ENCODE measurements around the gene RABL6. TPM values are rescaled to one million over a fixed set of nuclear protein-coding genes. Genes with fewer than 3 reads are reported as not detected.

The RABL6 gene
- total RNA-seq, 2 donors from 2014 or later, result 159 to 206 TPM

GRCh38 chr9:136885950-136886578, 78.3 kb downstream of the RABL6 start, which contains the start of gene TRAF2:
Gene TRAF2 (plus strand): TSS chr9:136886516. CDS start chr9:136898741, 12,225 bp downstream.
- H3K9me3 Mint-ChIP-seq, result no peaks in the 10 kb centered on the region
- H3K4me1 Mint-ChIP-seq, result peaks cover 15% of the 10 kb centered on the region
- peak; percentile 99 for DNase-seq
- peak within 1 kb of the TSS; percentile 72 for H3K27ac Mint-ChIP-seq
- H3K4me3 Mint-ChIP-seq, result peak within 1 kb of the TSS; percentile 71
- H3K9ac ChIP-seq (ENCODE audit: extremely low read depth, low read length, poor library complexity, severe bottlenecking), result peak within 1 kb of the TSS; percentile 51
- whole genome bisulfite sequencing, 2 experiments (ENCODE audit: insufficient coverage in 1 of 2, insufficient read length in 1 of 2), result 0 to 1% methylated on average over 44 to 88 of the region's 88 CpGs
- H3K4me1 ChIP-seq (ENCODE audit: control insufficient read depth, insufficient read depth, low read length), result peaks cover 6% of the 10 kb centered on the region
- H3K9me3 ChIP-seq (ENCODE audit: control insufficient read depth, low read length), result no peaks in the 10 kb centered on the region
- TF ChIP-seq, protein P1, sequence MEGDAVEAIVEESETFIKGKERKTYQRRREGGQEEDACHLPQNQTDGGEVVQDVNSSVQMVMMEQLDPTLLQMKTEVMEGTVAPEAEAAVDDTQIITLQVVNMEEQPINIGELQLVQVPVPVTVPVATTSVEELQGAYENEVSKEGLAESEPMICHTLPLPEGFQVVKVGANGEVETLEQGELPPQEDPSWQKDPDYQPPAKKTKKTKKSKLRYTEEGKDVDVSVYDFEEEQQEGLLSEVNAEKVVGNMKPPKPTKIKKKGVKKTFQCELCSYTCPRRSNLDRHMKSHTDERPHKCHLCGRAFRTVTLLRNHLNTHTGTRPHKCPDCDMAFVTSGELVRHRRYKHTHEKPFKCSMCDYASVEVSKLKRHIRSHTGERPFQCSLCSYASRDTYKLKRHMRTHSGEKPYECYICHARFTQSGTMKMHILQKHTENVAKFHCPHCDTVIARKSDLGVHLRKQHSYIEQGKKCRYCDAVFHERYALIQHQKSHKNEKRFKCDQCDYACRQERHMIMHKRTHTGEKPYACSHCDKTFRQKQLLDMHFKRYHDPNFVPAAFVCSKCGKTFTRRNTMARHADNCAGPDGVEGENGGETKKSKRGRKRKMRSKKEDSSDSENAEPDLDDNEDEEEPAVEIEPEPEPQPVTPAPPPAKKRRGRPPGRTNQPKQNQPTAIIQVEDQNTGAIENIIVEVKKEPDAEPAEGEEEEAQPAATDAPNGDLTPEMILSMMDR (conservative IDR thresholded peaks at IDR 0.05), result no peak
- no peaks in the 10 kb centered on the region for H3K27me3 Mint-ChIP-seq (ENCODE audit: insufficient read depth)
- H3K36me3 ChIP-seq (ENCODE audit: control insufficient read depth, insufficient read depth, low read length), result peaks cover 9% of the 10 kb centered on the region
- no peak within 1 kb of the TSS for H3K27ac ChIP-seq (ENCODE audit: low read depth, low read length)
- no peaks in the 10 kb centered on the region for H3K27me3 ChIP-seq (ENCODE audit: control insufficient read depth, insufficient read depth, low read length, poor library complexity, severe bottlenecking)
- H3K36me3 Mint-ChIP-seq (ENCODE audit: low read depth), result peaks cover 14% of the 10 kb centered on the region
- peak within 1 kb of the TSS; percentile 89 for H3K4me3 ChIP-seq (ENCODE audit: low read length)

GRCh38 chr9:136886610-136887597, 79.2 kb downstream of the RABL6 start:
- Mint-ChIP-seq H3K4me3 (peak overlapping the region; percentile 71), H3K9me3 (no peaks in the 10 kb centered on the region), H3K27me3 (ENCODE audit: insufficient read depth) (no peaks in the 10 kb centered on the region), H3K27ac (peak overlapping the region; percentile 72), H3K36me3 (ENCODE audit: low read depth) (peaks cover 14% of the 10 kb centered on the region), H3K4me1 (peaks cover 8% of the 10 kb centered on the region)
- H3K4me3 ChIP-seq (ENCODE audit: low read length), result peak overlapping the region; percentile 89
- H3K9me3 ChIP-seq (ENCODE audit: control insufficient read depth, low read length), result no peaks in the 10 kb centered on the region
- peaks cover under 1% of the 10 kb centered on the region for H3K4me1 ChIP-seq (ENCODE audit: control insufficient read depth, insufficient read depth, low read length)
- peak; percentile 84 for DNase-seq
- H3K27ac ChIP-seq (ENCODE audit: low read depth, low read length), result no peak overlapping the region
- TF ChIP-seq, protein P1 (conservative IDR thresholded peaks at IDR 0.05), result no peak
- no peaks in the 10 kb centered on the region for H3K27me3 ChIP-seq (ENCODE audit: control insufficient read depth, insufficient read depth, low read length, poor library complexity, severe bottlenecking)
- 5 to 10% methylated on average over 26 to 76 of the region's 76 CpGs for WGBS, 2 experiments (ENCODE audit: insufficient coverage in 1 of 2, insufficient read length in 1 of 2)
- H3K36me3 ChIP-seq (ENCODE audit: control insufficient read depth, insufficient read depth, low read length), result peaks cover 9% of the 10 kb centered on the region
- peak overlapping the region; percentile 47 for H3K9ac ChIP-seq (ENCODE audit: extremely low read depth, low read length, poor library complexity, severe bottlenecking)

GRCh38 chr9:136888454-136888853, 80.7 kb downstream of the RABL6 start:
- no peaks in the 10 kb centered on the region for H3K27me3 Mint-ChIP-seq (ENCODE audit: insufficient read depth)
- H3K27me3 ChIP-seq (ENCODE audit: control insufficient read depth, insufficient read depth, low read length, poor library complexity, severe bottlenecking), result no peaks in the 10 kb centered on the region
- H3K4me1 Mint-ChIP-seq, result peaks cover 7% of the 10 kb centered on the region
- no peaks in the 10 kb centered on the region for H3K9me3 ChIP-seq (ENCODE audit: control insufficient read depth, low read length)
- no peak overlapping the region for H3K27ac ChIP-seq (ENCODE audit: low read depth, low read length)
- H3K9ac ChIP-seq (ENCODE audit: extremely low read depth, low read length, poor library complexity, severe bottlenecking), result no peak overlapping the region
- no peak overlapping the region for H3K4me3 ChIP-seq (ENCODE audit: low read length)
- no peaks in the 10 kb centered on the region for H3K9me3 Mint-ChIP-seq
- no peak overlapping the region for H3K4me3 Mint-ChIP-seq
- H3K36me3 ChIP-seq (ENCODE audit: control insufficient read depth, insufficient read depth, low read length), result peaks cover 17% of the 10 kb centered on the region
- no peak for DNase-seq
- TF ChIP-seq, protein P1 (conservative IDR thresholded peaks at IDR 0.05), result no peak
- H3K4me1 ChIP-seq (ENCODE audit: control insufficient read depth, insufficient read depth, low read length), result no peaks in the 10 kb centered on the region
- no peak overlapping the region for H3K27ac Mint-ChIP-seq
- 96 to 97% methylated on average over 7 to 8 of the region's 8 CpGs for WGBS, 2 experiments (ENCODE audit: insufficient coverage in 1 of 2, insufficient read length in 1 of 2)
- H3K36me3 Mint-ChIP-seq (ENCODE audit: low read depth), result peaks cover 22% of the 10 kb centered on the region

Data from endodermal cell (in vitro differentiated cells).